ENCODE measurements around the gene CNTNAP2. TPM values are rescaled to one million over a fixed set of nuclear protein-coding genes. Genes with fewer than 3 reads are reported as not detected.

Gene CNTNAP2
- total RNA-seq, 1 donor: 7.6 TPM

GRCh38 chr7:146961617-146962016 is 845.0 kb downstream of the CNTNAP2 start:
- Histone ChIP-seq H2AFZ (ENCODE audit: low read length) (peak overlapping the region; percentile 26), H3K4me1 (ENCODE audit: insufficient read depth, low read length) (peaks cover 10% of the 10 kb centered on the region), H3K36me3 (ENCODE audit: insufficient read depth, low read length) (no peaks in the 10 kb centered on the region), H3K4me3 (ENCODE audit: insufficient read depth, low read length) (peak overlapping the region; percentile 6), H3K4me2 (ENCODE audit: insufficient read depth, low read length) (peak overlapping the region; percentile 60), H3K9me3 (ENCODE audit: low read depth, low read length) (no peaks in the 10 kb centered on the region), H3K27me3 (ENCODE audit: insufficient read depth, low read length) (no peaks in the 10 kb centered on the region), H4K20me1 (ENCODE audit: insufficient read depth, low read length) (no peaks in the 10 kb centered on the region), H3K79me2 (ENCODE audit: insufficient read depth, low read length) (no peaks in the 10 kb centered on the region), H3K27ac (ENCODE audit: low read depth, low read length) (peak overlapping the region; percentile 59)
- peak; percentile 78 for DNase-seq (ENCODE audit: insufficient read length, low spot score, missing footprints)
- no peak for TF ChIP-seq CTCF (IDR thresholded peaks at IDR 0.05; ENCODE audit: extremely low read depth, low read depth, low read length)

GRCh38 chr7:146966274-146966673 is 849.7 kb downstream of the CNTNAP2 start:
- Histone ChIP-seq H3K27ac (ENCODE audit: low read depth, low read length) (no peak overlapping the region), H3K4me2 (ENCODE audit: insufficient read depth, low read length) (no peak overlapping the region), H2AFZ (ENCODE audit: low read length) (no peak overlapping the region), H3K9me3 (ENCODE audit: low read depth, low read length) (no peaks in the 10 kb centered on the region), H3K4me1 (ENCODE audit: insufficient read depth, low read length) (peaks cover 7% of the 10 kb centered on the region), H3K27me3 (ENCODE audit: insufficient read depth, low read length) (no peaks in the 10 kb centered on the region), H4K20me1 (ENCODE audit: insufficient read depth, low read length) (no peaks in the 10 kb centered on the region), H3K36me3 (ENCODE audit: insufficient read depth, low read length) (no peaks in the 10 kb centered on the region), H3K4me3 (ENCODE audit: insufficient read depth, low read length) (no peak overlapping the region), H3K79me2 (ENCODE audit: insufficient read depth, low read length) (no peaks in the 10 kb centered on the region)
- TF ChIP-seq CTCF (IDR thresholded peaks at IDR 0.05; ENCODE audit: extremely low read depth, low read depth, low read length): no peak
- DNase-seq (ENCODE audit: insufficient read length, low spot score, missing footprints): no peak

GRCh38 chr7:146982482-146982881 is 865.9 kb downstream of the CNTNAP2 start:
- H3K4me3 ChIP-seq (ENCODE audit: insufficient read depth, low read length): no peak overlapping the region
- no peaks in the 10 kb centered on the region for H3K9me3 ChIP-seq (ENCODE audit: low read depth, low read length)
- H3K4me1 ChIP-seq (ENCODE audit: insufficient read depth, low read length): no peaks in the 10 kb centered on the region
- H3K79me2 ChIP-seq (ENCODE audit: insufficient read depth, low read length): no peaks in the 10 kb centered on the region
- no peak overlapping the region for H3K27ac ChIP-seq (ENCODE audit: low read depth, low read length)
- no peak overlapping the region for H2AFZ ChIP-seq (ENCODE audit: low read length)
- no peaks in the 10 kb centered on the region for H3K36me3 ChIP-seq (ENCODE audit: insufficient read depth, low read length)
- DNase-seq (ENCODE audit: insufficient read length, low spot score, missing footprints): no peak
- TF ChIP-seq CTCF (IDR thresholded peaks at IDR 0.05; ENCODE audit: extremely low read depth, low read depth, low read length): no peak
- H3K4me2 ChIP-seq (ENCODE audit: insufficient read depth, low read length): no peak overlapping the region
- H3K27me3 ChIP-seq (ENCODE audit: insufficient read depth, low read length): no peaks in the 10 kb centered on the region
- no peaks in the 10 kb centered on the region for H4K20me1 ChIP-seq (ENCODE audit: insufficient read depth, low read length)

- no peak overlapping the region for H3K4me3 ChIP-seq (ENCODE audit: insufficient read depth, low read length)
- no peaks in the 10 kb centered on the region for H3K36me3 ChIP-seq (ENCODE audit: insufficient read depth, low read length)
- DNase-seq (ENCODE audit: insufficient read length, low spot score, missing footprints): no peak
- H3K9me3 ChIP-seq (ENCODE audit: low read depth, low read length): no peaks in the 10 kb centered on the region
- H3K79me2 ChIP-seq (ENCODE audit: insufficient read depth, low read length): no peaks in the 10 kb centered on the region
- no peak overlapping the region for H3K27ac ChIP-seq (ENCODE audit: low read depth, low read length)
- no peak for TF ChIP-seq CTCF (IDR thresholded peaks at IDR 0.05; ENCODE audit: extremely low read depth, low read depth, low read length)
- no peaks in the 10 kb centered on the region for H4K20me1 ChIP-seq (ENCODE audit: insufficient read depth, low read length)
- no peak overlapping the region for H3K4me2 ChIP-seq (ENCODE audit: insufficient read depth, low read length)
- H3K27me3 ChIP-seq (ENCODE audit: insufficient read depth, low read length): no peaks in the 10 kb centered on the region
- no peaks in the 10 kb centered on the region for H3K4me1 ChIP-seq (ENCODE audit: insufficient read depth, low read length)
- no peak overlapping the region for H2AFZ ChIP-seq (ENCODE audit: low read length)
Measured at GRCh38 chr7:146991596-146991995, 875.0 kb downstream of the CNTNAP2 start.
